ENCODE data around the gene ZNF749.

The ZNF749 gene

GRCh38 chr19:57435062-57435978 is at the start of gene ZNF749:
Gene ZNF749, plus strand, starts transcription at chr19:57435325. Its CDS starts 254 bp downstream, at chr19:57435579.
- peak; percentile 98 for DNase-seq (ENCODE audit: low read depth)

- no peak for DNase-seq (ENCODE audit: low read depth)
Observed at GRCh38 chr19:57389194-57389729, 45.9 kb upstream of the ZNF749 start.

- peak; percentile 96 for DNase-seq (ENCODE audit: low read depth)
Observed at GRCh38 chr19:57389730-57390598, 45.2 kb upstream of the ZNF749 start, which contains the start of gene ZNF548. Gene ZNF548, plus strand, starts transcription at chr19:57389854. Its CDS starts 246 bp downstream, at chr19:57390100.

- no peak for DNase-seq (ENCODE audit: low read depth)
Observed at GRCh38 chr19:57395710-57396109, 39.4 kb upstream of the ZNF749 start.

- no peak for DNase-seq (ENCODE audit: low read depth)
Observed at GRCh38 chr19:57398868-57399267, 36.3 kb upstream of the ZNF749 start.

- no peak for DNase-seq (ENCODE audit: low read depth)
Observed at GRCh38 chr19:57403737-57404563, 31.2 kb upstream of the ZNF749 start.

- DNase-seq (ENCODE audit: low read depth): peak; percentile 66
Observed at GRCh38 chr19:57406516-57407123, 28.5 kb upstream of the ZNF749 start.

- peak; percentile 93 for DNase-seq (ENCODE audit: low read depth)
Observed at GRCh38 chr19:57410877-57411671, 24.1 kb upstream of the ZNF749 start, which contains the start of gene ZNF17. Gene ZNF17, plus strand, starts transcription at chr19:57411161. Its CDS starts 2,455 bp downstream, at chr19:57413616.

GRCh38 chr19:57419439-57419838 is 15.7 kb upstream of the ZNF749 start:
- DNase-seq (ENCODE audit: low read depth): no peak

GRCh38 chr19:57421037-57421436 is 14.1 kb upstream of the ZNF749 start:
- no peak for DNase-seq (ENCODE audit: low read depth)

GRCh38 chr19:57434386-57435061 is 601 bp upstream of the ZNF749 start:
- DNase-seq (ENCODE audit: low read depth): no peak

GRCh38 chr19:57436417-57436816 is 1.3 kb downstream of the ZNF749 start:
- no peak for DNase-seq (ENCODE audit: low read depth)

- no peak for DNase-seq (ENCODE audit: low read depth)
Observed at GRCh38 chr19:57437931-57438330, 2.8 kb downstream of the ZNF749 start.

GRCh38 chr19:57438925-57439324 is 3.8 kb downstream of the ZNF749 start:
- no peak for DNase-seq (ENCODE audit: low read depth)

- no peak for DNase-seq (ENCODE audit: low read depth)
Observed at GRCh38 chr19:57441979-57442752, 7.0 kb downstream of the ZNF749 start.

GRCh38 chr19:57443121-57443696 is 8.1 kb downstream of the ZNF749 start:
- no peak for DNase-seq (ENCODE audit: low read depth)

GRCh38 chr19:57452307-57452706 is 17.2 kb downstream of the ZNF749 start:
- DNase-seq (ENCODE audit: low read depth): no peak

GRCh38 chr19:57465680-57466381 is 30.7 kb downstream of the ZNF749 start:
- no peak for DNase-seq (ENCODE audit: low read depth)
